Mesenchymal stem cell (in vitro differentiated cells and primary cell): ENCODE results near the gene ELP5.

Source experiments
- DNase-seq: peaks from one replicate; pipeline ENCODE4 v3.0.0-alpha.2; 2013
- H2AFZ ChIP-seq: one replicate; pipeline ENCODE4 v1.6.1; 2013; ENCODE audit warnings: low read depth, mild to moderate bottlenecking, control low read depth, inconsistent platforms, low read length, moderate library complexity
- H2AK5ac ChIP-seq: 2 replicates; pipeline ENCODE4 v1.6.1; 2013; ENCODE audit warnings: low read length, moderate library complexity, mild to moderate bottlenecking, inconsistent platforms; ENCODE audit not compliant: severe bottlenecking
- H2BK120ac ChIP-seq: one replicate; pipeline ENCODE4 v1.6.1; 2013; ENCODE audit warnings: low read depth, mild to moderate bottlenecking, inconsistent platforms, low read length, moderate library complexity
- H2BK12ac ChIP-seq, 2 experiments: one replicate each; pipeline ENCODE4 v1.6.1; 2013; ENCODE audit warnings: inconsistent platforms in 2 of 2, low read length in 2 of 2, mild to moderate bottlenecking in 2 of 2, moderate library complexity in 2 of 2, control low read depth in 1 of 2
- H2BK15ac ChIP-seq: one replicate; pipeline ENCODE4 v1.6.1; 2013; ENCODE audit warnings: mild to moderate bottlenecking, low read depth, inconsistent platforms; ENCODE audit not compliant: poor library complexity, severe bottlenecking
- H2BK5ac ChIP-seq: 2 replicates; pipeline ENCODE4 v1.6.1; 2013; ENCODE audit warnings: low read depth, mild to moderate bottlenecking, low read length, control low read depth, inconsistent platforms; ENCODE audit not compliant: poor library complexity, severe bottlenecking
- H3K14ac ChIP-seq, 2 experiments: one replicate each; pipeline ENCODE4 v1.6.1; 2013; ENCODE audit warnings: inconsistent platforms in 2 of 2, low read length in 2 of 2, control low read depth in 1 of 2, mild to moderate bottlenecking in 1 of 2, moderate library complexity in 1 of 2
- H3K18ac ChIP-seq, 2 experiments: one replicate each; pipeline ENCODE4 v1.6.1; 2013; ENCODE audit warnings: inconsistent platforms in 2 of 2, low read length in 2 of 2, control low read depth in 1 of 2, low read depth in 1 of 2, mild to moderate bottlenecking in 1 of 2
- H3K23ac ChIP-seq, 2 experiments: one replicate each; pipeline ENCODE4 v1.6.1; 2013; ENCODE audit warnings: inconsistent platforms in 2 of 2, low read length in 2 of 2, mild to moderate bottlenecking in 2 of 2, moderate library complexity in 2 of 2, control low read depth in 1 of 2
- H3K27ac ChIP-seq: 2 replicates; pipeline ENCODE4 v1.5.1; 2013; ENCODE audit warnings: mild to moderate bottlenecking, moderate library complexity, low read length, control low read depth, inconsistent platforms; ENCODE audit not compliant: poor library complexity, severe bottlenecking
- H3K27me3 ChIP-seq, 2 experiments: 2 replicates each; pipeline versions ENCODE4 v1.6.1 to v1.7.0; 2013; ENCODE audit warnings: low read length in 2 of 2, mild to moderate bottlenecking in 2 of 2, moderate library complexity in 2 of 2, control low read depth in 1 of 2, inconsistent platforms in 1 of 2; ENCODE audit not compliant: control insufficient read depth in 1 of 2, insufficient read depth in 1 of 2
- H3K36me3 ChIP-seq, 2 experiments: 2 replicates each; pipeline versions ENCODE4 v1.6.1 to v1.7.0; 2013; ENCODE audit warnings: low read length in 2 of 2, control low read depth in 1 of 2, inconsistent platforms in 1 of 2, low read depth in 1 of 2, mild to moderate bottlenecking in 1 of 2; ENCODE audit not compliant: insufficient read depth in 2 of 2, control insufficient read depth in 1 of 2
- H3K4ac ChIP-seq, 2 experiments: one replicate each; pipeline ENCODE4 v1.6.1; 2013; ENCODE audit warnings: inconsistent platforms in 2 of 2, low read length in 2 of 2, mild to moderate bottlenecking in 2 of 2, moderate library complexity in 2 of 2, control low read depth in 1 of 2, low read depth in 1 of 2
- H3K4me1 ChIP-seq: 2 replicates; pipeline ENCODE4 v1.6.1; 2013; ENCODE audit warnings: low read depth, low read length, control low read depth; ENCODE audit not compliant: control insufficient read depth, insufficient read depth
- H3K4me2 ChIP-seq: 2 replicates; pipeline ENCODE4 v1.6.1; 2013; ENCODE audit warnings: low read length, mild to moderate bottlenecking, inconsistent platforms; ENCODE audit not compliant: poor library complexity, severe bottlenecking
- H3K4me3 ChIP-seq, 2 experiments: 2 replicates each; pipeline versions ENCODE4 v1.5.1 to v1.7.0; 2013; ENCODE audit warnings: low read length in 2 of 2, mild to moderate bottlenecking in 2 of 2, control low read depth in 1 of 2, low read depth in 1 of 2; ENCODE audit not compliant: insufficient read depth in 1 of 2
- H3K79me1 ChIP-seq: replicated peaks from 2 replicates; pipeline ENCODE4 v1.6.1; 2013; ENCODE audit warnings: mild to moderate bottlenecking, control low read depth, low read length, inconsistent platforms; ENCODE audit not compliant: poor library complexity, severe bottlenecking
- H3K9ac ChIP-seq: 2 replicates; pipeline ENCODE4 v1.7.0; 2013; ENCODE audit warnings: mild to moderate bottlenecking, low read length, moderate library complexity
- H3K9me3 ChIP-seq: 2 replicates; pipeline ENCODE4 v1.7.0; 2013; ENCODE audit warnings: mild to moderate bottlenecking, low read length; ENCODE audit not compliant: control insufficient read depth
- H4K8ac ChIP-seq: one replicate; pipeline ENCODE4 v1.6.1; 2013; ENCODE audit warnings: inconsistent platforms, mild to moderate bottlenecking, low read length, moderate library complexity
- H4K91ac ChIP-seq: one replicate; pipeline ENCODE4 v1.6.1; 2013; ENCODE audit warnings: mild to moderate bottlenecking, low read length, inconsistent platforms
- WGBS: methylation state at CpG from one replicate; pipeline ENCODE4 v1.1.7; 2013; ENCODE audit warnings: mixed read lengths; 5-methylcytosine and 5-hydroxymethylcytosine counted together

Gene ELP5

GRCh38 chr17:7222972-7223292, 29.1 kb upstream of the ELP5 start:
- 90% methylated on average over 7 of the region's 7 CpGs for WGBS
- Histone ChIP-seq H3K9ac (no peak overlapping the region), H3K4me3 (no peak overlapping the region), H3K9me3 (no peaks in the 10 kb centered on the region), H3K36me3 (peaks cover 67 to 68% of the 10 kb centered on the region in 2 experiments), H4K8ac (no peak overlapping the region), H3K18ac (no peak overlapping the region), H2BK120ac (no peak overlapping the region), H3K4me1 (peaks cover 65% of the 10 kb centered on the region), H3K4me2 (no peak overlapping the region), H3K23ac (no peak overlapping the region), H2BK15ac (no peak overlapping the region), H2BK12ac (no peak overlapping the region), H4K91ac (no peak overlapping the region), H3K27ac (no peak overlapping the region), H3K27me3 (no peaks in the 10 kb centered on the region), H2AFZ (no peak overlapping the region), H2AK5ac (no peak overlapping the region), H3K4ac (no peak overlapping the region), H3K79me1 (peaks cover 37% of the 10 kb centered on the region), H2BK5ac (no peak overlapping the region), H3K14ac (no peak overlapping the region)
- no peak for DNase-seq

DNA sequence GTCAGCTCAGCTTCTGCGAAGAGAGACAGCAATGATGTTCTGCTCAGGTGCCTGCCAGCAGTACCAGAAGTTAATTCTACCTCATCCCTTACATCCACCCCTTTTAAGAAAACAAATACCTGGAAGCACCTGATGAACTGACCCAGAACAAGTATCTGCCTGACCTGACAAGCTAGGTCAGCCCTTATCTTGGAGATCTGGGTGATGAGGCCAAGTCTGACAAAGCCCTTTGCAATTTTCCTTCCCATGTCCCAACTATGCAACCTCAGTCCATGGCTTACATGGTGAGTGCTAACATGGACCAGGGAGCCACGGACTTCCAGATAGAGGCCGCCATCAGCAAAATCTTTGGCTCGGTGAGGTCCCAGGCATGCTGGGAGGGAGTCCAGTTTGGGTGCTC, 28.6 kb upstream of the ELP5 start:
- peaks cover 62% of the 10 kb centered on the region for H3K4me1 ChIP-seq
- no peak overlapping the region for H3K4me2 ChIP-seq
- H3K9me3 ChIP-seq, result no peaks in the 10 kb centered on the region
- no peak overlapping the region for H2BK5ac ChIP-seq
- H2AFZ ChIP-seq, result no peak overlapping the region
- peaks cover 33% of the 10 kb centered on the region for H3K79me1 ChIP-seq
- no peak overlapping the region for H2BK12ac ChIP-seq
- no peak overlapping the region for H3K18ac ChIP-seq
- H4K8ac ChIP-seq, result no peak overlapping the region
- no peak for DNase-seq
- H2AK5ac ChIP-seq, result no peak overlapping the region
- peaks cover 70 to 72% of the 10 kb centered on the region in 2 experiments for H3K36me3 ChIP-seq
- H3K14ac ChIP-seq, result no peak overlapping the region
- H3K23ac ChIP-seq, result no peak overlapping the region
- peak overlapping the region; percentile 1 for H3K27ac ChIP-seq
- H3K27me3 ChIP-seq, result no peaks in the 10 kb centered on the region
- H2BK15ac ChIP-seq, result no peak overlapping the region
- H3K4ac ChIP-seq, result no peak overlapping the region
- H4K91ac ChIP-seq, result no peak overlapping the region
- 92% methylated on average over 4 of the region's 4 CpGs for WGBS
- H2BK120ac ChIP-seq, result no peak overlapping the region
- no peak overlapping the region for H3K4me3 ChIP-seq
- no peak overlapping the region for H3K9ac ChIP-seq

- no peak overlapping the region for H3K23ac ChIP-seq
These were observed 27.9 kb upstream of the ELP5 start for GRCh38 chr17:7224110-7224509.

GRCh38 chr17:7224661-7225111, 27.3 kb upstream of the ELP5 start:
- Histone ChIP-seq H2BK15ac (no peak overlapping the region), H3K18ac (no peak overlapping the region), H4K91ac (no peak overlapping the region), H4K8ac (no peak overlapping the region), H3K36me3 (peaks cover 83 to 85% of the 10 kb centered on the region in 2 experiments), H2BK12ac (peak overlapping the region in 1 of 2 experiments; percentile 16), H2AFZ (no peak overlapping the region), H2BK5ac (no peak overlapping the region), H2AK5ac (peak overlapping the region; percentile 8), H3K14ac (no peak overlapping the region), H3K27ac (peak overlapping the region; percentile 60), H3K4ac (no peak overlapping the region), H3K23ac (no peak overlapping the region), H3K9me3 (no peaks in the 10 kb centered on the region), H3K27me3 (no peaks in the 10 kb centered on the region), H3K4me1 (peaks cover 54% of the 10 kb centered on the region), H3K9ac (no peak overlapping the region), H3K4me2 (no peak overlapping the region), H3K79me1 (peaks cover 34% of the 10 kb centered on the region), H3K4me3 (no peak overlapping the region), H2BK120ac (no peak overlapping the region)
- DNase-seq, result no peak
- WGBS, result 85% methylated on average over 15 of the region's 15 CpGs

More at GRCh38 chr17:7224110-7224509, 27.9 kb upstream of the ELP5 start:
- H3K4me2 ChIP-seq, result no peak overlapping the region
- WGBS, result 97% methylated on average over 10 of the region's 10 CpGs
- no peak overlapping the region for H2BK12ac ChIP-seq
- H3K27me3 ChIP-seq, result no peaks in the 10 kb centered on the region
- peak overlapping the region; percentile 76 for H3K27ac ChIP-seq
- peak overlapping the region; percentile 9 for H2AK5ac ChIP-seq
- H2BK15ac ChIP-seq, result no peak overlapping the region
- H3K18ac ChIP-seq, result no peak overlapping the region
- peaks cover 58% of the 10 kb centered on the region for H3K4me1 ChIP-seq
- no peak overlapping the region for H3K14ac ChIP-seq
- no peak overlapping the region for H2BK5ac ChIP-seq
- peaks cover 78 to 79% of the 10 kb centered on the region in 2 experiments for H3K36me3 ChIP-seq
- no peak overlapping the region for H3K4ac ChIP-seq
- H3K79me1 ChIP-seq, result peaks cover 31% of the 10 kb centered on the region
- H4K91ac ChIP-seq, result no peak overlapping the region
- H2AFZ ChIP-seq, result no peak overlapping the region
- no peak overlapping the region for H2BK120ac ChIP-seq
- DNase-seq, result no peak
- H3K4me3 ChIP-seq, result no peak overlapping the region
- peak overlapping the region; percentile 12 for H3K9ac ChIP-seq
- no peaks in the 10 kb centered on the region for H3K9me3 ChIP-seq
- H4K8ac ChIP-seq, result no peak overlapping the region
